Stimulated activated CD8-positive, alpha-beta memory T cell treated with anti-CD3 and anti-CD28 coated beads, Interleukin-7, amount 100 ng/mL, for 4 hours (primary cell): ENCODE results near the gene RNF157.

Experiments
- DNase-seq, 2 donors: peaks; one replicate each; pipeline ENCODE4 v3.0.0-alpha.2; 2020; ENCODE audit warnings: low read depth in 2 of 2

The RNF157 gene

DNA sequence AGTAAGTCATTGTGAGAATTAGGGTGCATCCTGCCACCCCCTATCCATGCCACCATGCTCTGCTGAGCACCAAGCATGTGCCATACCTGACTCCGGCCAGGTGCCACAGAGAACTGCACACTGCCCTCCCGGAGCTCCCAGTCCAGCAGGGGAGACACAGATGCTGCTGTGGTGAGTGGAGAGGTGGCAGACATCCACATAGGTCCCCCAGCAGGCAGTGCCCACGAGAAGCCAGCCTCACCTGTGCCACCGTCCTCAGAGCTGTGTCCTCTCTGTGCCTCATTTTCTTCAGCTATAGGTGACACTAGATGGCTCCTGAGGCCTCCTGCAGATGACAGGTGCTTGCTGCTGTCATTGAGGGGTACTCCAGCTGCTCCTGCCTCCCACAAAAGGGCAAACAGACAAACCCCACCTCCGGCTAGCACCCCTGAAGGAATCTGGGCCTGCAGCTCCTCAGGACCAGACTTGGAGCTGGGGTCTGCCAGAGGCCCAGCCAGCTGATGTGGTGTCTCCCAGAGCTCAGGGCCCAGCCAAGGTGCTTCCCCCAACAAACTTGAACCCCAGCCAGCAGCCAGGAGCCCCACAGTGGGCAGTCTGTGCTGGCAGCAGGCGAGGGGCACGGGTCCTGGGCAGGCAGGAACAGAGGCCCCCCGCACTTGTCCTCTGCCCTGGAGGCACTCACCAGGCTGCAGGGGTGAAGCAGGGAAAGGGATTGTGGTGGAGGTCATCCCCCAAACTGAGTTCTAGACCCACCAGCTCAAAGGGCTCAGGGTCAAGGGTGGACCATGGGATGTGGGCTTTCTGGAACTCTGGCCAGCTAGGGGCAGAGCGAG lies 116.3 kb downstream of the RNF157 start:
- no peak for DNase-seq

DNA sequence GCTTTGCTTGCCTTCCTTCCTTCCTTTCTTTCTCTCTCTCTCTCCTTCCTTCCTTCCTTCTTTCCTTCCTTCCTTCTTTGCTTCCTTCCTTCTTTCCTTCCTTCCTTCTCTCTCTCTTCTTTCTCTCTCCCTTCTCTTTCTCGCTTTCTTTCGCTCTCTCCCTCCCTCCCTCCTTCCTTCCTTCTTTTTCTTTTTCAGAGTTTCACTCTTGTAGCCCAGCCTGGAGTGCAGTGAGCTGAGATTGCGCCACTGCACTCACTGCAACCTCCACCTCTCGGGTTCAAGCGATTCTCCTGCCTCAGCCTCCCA lies 117.1 kb downstream of the RNF157 start:
- DNase-seq: no peak

DNA sequence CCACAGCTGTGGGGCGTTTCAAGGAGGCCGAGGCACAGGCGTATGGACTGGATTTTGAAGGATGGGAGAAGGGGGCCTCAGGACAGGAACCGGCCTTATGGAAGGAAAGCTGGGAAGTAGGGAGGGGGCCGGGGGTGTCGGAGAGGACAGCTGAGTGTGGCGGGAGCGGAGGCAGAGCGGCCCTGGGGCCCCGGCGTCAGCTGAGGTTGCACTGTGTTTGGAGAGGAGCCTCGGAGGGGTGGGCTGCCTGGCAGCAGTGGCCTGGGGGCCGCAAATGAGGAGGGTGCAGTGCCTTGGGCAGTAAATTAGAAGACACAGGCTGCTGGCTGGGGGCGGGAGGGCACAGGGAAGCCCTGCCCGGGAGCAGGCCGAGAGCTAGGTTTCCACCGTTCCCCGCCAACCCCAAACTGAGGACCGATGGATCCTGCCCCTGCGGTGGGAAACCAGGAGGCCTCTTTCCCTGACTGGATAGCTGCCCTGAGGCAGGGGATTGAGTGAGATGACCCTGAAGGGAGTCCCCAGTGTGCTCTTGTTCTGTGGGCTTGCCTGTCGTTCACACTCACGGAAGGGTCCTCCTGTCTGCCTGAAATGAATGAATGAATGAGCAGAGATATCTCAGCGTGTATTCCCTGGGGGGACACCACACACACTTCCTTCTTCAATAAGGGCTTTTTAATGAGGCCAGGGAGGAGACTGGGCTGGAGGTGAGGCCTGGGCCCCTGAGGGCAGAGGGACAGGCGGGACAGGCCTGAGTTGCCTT lies 117.7 kb downstream of the RNF157 start:
- DNase-seq: no peak

DNA sequence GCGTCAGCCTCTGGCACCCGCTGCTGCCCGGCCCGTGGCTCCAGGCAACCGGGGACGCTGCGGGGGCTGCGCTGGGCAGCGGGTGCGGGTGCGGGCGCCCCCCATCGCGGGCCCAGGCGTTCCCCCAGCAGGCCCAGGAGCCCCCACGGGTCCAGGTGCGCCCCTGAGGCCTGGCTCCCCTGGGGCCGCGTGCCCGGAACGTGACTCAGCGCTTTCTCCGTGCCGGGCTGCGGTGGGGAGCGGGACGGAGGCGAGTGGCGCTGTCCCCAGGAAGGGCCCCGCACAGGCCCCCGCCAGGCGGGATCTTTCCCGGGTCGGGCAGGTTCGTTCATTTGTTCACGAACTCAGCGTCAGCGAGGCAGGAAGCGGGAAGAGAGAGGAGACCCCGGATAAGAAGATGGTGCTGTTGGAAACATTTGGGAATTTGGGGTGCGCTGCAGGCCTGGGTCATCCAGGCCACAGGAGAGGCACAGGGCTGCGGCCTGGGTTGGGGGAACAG lies 118.3 kb downstream of the RNF157 start:
- no peak for DNase-seq

DNA sequence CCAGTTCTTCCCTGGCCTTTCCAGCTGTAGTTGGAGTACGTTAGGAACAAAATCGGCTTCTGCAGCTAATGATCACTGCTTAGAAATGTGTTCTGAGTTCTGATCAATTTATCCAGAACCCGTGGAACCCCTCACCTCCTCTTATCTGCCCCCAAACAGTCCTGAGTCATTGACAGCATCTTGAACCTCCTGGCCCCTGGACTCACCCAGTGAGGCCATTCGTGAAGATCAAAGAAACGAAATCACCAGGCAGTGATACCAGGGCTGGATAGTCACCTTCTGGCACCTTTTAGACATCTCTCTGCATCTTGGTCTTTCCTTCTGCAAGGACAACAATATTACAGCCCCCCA lies 119.7 kb downstream of the RNF157 start:
- no peak for DNase-seq

DNA sequence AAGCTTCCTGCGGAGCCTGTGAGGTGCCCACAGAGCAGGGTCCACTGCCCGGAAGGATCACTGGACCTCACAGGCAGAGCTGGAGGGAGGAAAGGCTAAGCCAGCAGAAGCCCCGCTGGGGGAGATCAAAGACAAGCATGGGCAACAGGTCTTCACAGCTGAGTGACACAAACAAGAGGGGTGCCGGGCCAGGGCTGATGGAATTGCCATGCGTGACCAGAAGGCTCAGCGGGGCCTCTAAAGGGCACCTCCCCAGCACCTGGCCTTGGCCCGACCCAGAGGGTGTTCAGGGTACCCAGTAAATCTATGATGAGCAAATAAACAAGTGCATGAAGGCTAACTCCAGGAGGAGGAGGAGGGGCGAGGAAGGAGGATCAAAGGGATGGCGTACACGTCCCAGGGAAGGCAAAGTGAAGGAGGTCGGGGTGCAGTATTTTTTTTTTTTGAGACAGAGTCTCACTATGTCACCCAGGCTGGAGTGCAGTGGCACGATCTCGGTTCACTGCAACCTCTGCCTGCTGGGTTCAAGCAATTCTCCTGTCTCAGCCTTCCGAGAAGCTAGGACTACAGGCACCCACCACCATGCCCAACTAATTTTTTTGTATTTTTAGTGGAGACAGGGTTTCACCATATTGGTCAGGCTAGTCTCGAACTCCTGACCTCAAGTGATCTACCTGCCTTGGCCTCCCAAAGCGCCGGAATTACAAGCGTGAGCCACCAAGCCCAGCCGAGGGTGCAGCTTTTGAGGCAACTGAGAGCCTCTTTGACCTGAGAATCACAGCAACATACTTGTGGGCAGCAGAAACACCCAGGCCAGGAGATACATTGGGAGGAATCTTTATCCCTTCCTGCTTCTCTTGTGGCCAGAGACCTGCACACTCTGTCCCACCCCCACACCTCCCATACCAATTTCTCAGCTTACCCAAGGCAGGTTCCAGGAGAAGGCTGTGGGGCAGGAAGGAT lies 120.6 kb downstream of the RNF157 start:
- no peak for DNase-seq

DNA sequence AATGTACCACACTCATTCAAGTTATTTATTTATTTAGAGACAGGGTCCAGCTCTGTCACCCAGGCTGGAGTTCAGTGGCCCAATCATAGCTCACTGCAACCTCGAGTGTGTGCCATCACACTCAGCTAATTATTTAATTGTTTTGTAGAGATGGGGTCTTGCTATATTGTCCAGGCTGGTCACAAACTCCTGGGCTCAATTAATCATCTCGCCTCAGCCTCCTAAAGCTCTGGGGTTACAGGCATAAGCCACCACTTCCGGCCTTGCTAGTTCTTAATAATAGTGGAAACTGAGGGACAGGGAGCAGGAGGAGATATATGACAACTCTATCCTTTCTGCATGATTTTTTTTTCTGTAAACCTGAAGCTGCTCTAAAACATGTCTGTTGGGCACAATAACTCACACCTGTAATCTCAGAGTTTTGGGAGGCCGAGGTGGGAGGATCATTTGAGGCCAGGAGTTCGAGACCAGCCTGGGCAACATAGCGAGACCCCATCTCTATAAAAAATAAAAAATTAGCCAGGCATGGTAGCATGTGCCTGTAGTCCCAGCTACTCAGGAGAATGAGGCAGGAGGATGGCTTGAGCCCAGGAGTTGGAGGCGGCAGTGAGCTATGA lies 125.0 kb downstream of the RNF157 start:
- DNase-seq: no peak

DNA sequence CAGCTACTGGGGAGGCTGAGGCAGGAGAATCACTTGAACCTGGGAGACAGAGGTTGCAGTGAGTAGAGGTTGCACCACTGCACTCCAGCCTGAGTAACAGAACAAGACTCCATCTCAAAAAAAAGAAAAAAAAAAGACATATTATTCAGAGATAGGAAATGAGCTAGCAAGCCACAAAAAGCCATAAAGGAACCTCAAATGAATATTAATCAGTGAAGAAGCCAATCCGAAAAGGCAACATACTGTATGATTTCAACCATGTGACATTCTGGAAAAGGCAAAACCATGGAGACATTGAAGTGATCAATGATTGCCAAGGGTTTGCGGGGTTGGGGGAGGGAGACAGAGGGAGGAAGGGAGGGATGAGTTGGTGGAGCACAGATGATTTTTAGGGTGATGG lies 128.3 kb downstream of the RNF157 start:
- no peak for DNase-seq

DNA sequence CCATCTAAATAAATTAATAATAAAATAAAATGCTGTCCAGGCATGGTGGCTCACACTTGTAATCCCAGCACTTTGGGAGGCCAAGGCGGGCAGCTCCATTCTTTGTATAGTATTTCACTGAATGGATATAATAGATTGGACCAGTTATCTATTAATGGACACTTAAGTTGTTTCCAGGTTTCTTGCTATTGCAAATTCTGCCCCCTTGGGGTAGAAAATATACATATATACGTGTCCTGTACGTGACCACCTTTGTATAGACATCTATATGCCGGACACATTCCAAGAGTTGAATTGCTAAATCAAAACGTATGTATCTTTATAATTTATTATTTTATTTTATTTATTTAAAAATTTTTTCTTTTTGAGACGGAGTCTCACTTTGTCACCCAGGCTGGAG lies 132.8 kb downstream of the RNF157 start:
- DNase-seq: no peak

DNA sequence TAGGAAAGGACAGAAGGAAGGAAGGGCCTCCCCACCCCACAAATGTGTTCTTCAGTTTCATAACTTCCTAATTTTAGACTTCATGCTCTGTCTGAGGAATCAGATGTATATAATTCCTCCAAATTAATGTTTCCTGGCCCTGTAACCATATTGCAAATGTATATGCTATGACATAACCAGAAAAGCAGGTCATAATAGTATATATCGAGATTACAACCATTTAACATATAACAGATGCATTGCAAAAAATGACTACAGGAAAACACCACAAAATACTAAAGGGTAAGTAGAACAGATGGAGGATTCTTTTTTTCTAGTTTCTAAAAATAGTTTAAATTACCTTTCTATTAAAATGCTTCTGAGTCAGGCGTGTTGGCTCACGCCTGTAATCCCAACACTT lies 133.6 kb downstream of the RNF157 start:
- no peak for DNase-seq

DNA sequence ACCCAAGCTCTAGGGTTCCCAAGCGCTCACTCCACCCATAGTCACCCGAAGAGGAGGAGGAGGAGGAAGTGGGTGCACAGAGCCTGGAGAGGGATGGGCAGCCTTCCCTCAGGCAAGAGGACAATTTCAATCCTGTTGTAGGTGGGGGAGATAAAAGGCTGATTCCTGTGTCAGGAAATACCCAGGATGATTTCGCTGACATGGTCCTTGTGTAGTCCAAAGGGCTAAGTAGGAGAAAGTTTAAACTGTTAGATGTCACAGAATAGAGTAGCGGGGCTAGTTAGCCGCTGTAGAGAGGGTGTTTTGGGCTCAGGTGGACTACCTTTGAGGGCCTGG lies 135.4 kb downstream of the RNF157 start:
- no peak for DNase-seq

DNA sequence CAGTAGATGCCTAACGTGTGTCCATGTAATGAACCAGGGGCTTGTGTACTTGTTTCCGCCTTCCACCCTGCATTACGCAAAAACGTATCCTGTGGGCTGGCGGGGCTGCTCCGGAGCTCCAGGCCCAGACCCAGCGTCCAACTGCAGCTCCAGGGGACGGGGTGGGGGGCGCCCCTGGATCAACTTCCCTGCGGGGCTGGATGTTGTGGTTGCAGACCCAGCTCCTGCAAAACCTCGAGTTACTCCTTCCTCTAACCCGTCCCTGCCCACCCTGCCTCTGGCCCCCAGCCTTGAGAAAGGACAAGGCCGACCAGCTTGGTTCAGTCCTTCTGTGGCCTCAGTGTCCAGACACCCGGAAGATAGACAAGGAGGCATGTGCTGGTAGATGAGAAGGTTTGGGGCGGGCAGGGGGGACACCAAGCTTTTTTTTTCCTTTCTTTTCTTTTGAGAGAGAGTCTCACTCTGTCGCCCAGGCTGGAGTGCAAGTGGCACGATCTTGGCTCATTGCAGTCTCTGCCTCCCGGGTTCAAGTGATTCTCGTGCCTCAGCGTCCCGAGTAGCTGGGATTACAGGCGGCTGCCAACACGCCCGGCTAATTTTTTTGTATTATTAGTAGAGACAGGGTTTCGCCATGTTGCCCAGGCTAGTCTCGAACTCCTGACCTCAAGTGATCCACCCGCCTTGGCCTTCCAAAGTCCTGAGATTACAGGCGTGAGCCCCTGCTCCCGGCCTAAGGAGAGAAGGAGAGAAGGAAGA lies 136.0 kb downstream of the RNF157 start:
- DNase-seq: no peak

DNA sequence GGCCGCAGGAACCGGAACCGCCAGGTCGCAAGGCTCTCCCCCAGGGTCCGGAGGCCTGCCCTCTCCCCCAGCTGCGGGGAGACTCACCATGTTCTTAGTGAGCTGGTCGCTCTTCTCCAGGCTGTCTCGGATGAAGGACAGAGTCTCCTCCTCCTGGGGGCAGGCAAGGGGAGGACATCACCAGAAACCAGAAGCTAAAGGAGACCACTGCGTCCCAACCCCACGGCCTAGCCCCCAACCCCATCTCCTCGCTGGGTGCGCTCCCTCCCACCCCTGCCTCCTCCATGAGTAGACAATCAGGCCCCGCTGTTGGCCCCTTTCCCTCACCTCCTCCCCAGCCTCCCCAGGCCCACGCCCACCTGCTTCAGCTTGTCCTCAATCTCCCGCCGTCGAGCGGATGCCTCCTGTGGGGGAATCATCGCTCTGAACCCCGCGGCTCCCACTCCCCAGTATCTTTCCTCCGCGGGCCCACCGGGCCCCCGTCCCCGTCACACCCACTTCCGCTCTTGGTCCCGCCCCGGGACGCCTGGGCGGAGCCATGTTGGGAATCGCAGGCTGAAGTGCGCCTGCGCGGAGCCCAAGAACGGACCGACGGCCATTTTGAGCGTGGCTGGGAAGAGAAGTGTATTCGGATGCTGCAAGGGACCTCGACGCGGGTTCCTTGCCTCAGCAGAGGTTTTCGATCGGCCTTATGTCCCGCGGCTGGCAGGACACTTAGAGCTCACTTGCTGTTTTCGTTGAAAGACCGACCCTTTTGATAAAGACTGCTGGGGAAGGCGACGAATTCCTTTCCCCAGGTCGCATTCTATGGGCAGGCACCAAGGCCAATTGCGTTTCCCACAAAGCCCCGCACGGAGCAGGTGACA lies 136.8 kb downstream of the RNF157 start, which contains the start of gene EXOC7:
Gene EXOC7, minus strand, starts transcription at position 514 of the 866 bp plus-strand sequence. Its CDS starts 95 bp downstream, at position 419.
- DNase-seq: peak; percentile 84 to 88

DNA sequence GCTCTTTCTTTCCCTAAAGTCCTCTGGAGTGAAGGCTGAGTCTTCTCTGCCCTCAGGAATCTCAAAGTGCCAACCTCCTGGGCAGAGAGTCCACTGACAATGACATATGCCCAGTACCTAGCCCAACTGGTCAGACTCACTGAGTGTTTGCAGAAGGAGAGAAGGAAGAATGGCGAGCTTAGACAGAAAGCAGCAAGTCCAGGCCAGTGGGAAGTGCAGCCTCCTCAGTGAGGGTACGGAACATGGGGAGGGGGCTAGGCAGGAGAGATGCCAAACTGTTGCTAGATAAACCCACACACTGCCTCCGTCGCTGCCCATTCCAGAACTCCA lies 137.4 kb downstream of the RNF157 start:
- no peak for DNase-seq

DNA sequence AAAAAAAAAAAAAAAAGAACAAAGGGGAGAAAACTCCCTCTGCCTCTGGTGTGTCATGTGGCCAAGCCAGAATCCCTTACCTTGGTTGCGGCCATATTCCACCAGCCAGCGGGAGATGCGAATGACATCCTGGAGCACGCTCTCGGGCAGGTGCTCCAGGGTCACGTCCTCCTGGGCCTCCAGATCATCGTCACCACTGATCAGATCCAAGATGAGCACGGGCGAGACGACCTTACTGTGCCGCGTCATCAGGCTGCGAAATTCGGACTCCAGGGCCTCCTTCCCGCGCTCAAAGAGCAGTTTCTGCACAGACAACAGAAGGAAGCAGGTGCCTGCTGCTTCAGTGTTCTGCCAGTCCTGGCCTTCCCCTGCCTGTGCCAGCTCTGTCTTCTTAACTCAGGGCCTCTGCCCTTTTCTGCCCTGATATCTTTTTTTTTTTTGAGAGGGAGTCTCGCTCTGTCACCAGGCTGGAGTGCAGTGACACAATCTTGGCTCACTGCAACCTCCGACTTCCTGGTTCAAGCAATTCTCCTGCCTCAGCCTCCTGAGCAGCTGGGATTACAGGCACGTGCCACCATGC lies 142.5 kb downstream of the RNF157 start:
- DNase-seq: no peak

DNA sequence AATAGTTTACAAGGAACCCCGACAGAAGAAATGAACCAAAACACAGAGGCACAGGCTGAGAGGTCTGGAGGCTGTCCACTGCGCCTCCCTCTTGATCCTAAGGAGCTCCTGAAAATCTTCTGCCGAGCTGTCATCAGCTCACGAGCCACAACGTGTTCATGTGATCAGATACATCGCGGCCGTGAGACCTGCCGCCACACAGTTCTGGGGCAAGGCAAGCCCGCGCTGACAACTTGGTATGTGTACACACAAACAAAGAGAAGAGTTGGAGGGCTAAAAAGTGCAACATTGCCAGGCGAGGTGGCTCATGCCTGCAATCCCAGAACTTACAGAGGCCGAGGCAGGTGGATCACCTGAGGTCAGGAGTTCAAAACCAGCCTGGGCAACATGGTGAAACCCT lies 144.3 kb downstream of the RNF157 start:
- DNase-seq: no peak

DNA sequence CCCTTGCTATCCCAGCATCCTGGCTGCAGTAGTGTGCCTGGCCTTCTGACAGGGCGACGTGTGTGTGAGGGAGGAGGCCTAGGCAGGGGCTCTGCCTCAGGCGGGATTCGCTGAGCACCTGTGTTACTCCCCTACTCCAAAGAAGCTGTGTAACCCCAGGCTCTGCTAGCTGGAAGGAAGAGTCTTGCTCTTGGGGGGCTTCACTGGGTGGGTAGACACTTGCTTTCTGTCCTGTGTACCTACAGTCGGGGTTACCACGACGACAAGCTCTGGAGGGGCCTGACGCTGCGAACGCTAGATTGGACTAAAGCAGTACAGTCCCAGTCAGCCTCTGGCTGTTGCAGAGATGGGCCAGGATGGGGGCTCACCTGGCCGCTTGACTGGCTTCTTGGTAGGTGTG lies 146.2 kb downstream of the RNF157 start:
- DNase-seq: no peak

DNA sequence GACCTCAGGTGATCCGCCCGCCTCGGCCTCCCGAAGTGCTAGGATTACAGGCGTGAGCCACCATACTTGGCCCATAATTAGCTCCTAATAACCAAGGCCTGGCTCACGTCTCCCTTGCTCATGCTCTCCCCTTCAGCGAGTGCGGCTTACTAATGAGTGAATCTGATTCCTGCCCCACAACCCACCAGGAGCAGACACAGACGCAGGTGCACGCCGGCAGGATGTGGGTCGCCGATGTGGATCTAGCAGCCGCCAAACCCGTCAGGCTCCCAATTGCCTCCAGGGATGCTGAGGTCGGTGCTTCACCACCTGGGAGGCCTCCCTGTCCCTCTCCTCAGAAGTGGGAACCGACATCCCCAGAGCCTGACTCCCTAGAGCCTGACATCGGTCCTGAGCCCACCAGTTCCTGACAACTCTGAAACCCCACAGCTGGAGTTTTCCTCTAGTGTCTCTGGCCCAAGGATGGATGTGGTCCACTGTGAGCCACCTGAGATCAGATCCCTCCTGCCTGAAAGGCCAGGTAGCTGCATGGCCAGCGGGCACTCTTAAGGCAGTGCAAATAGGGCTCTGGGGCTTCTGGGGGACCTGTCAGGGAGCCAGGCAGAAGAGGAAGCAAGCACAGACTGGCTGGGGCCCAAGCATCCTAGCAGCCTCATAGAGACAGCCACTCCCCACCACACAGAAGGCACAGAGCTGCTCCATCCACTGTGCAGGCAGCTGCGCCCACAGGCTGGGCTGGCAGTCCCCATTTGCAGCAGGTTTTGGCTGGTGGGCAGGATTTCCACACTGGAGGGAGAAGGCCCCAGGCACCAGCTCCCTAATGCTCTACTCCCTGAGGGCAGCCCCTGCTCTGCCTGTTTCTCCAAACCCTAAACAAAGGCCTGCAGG lies 147.5 kb downstream of the RNF157 start:
- DNase-seq: no peak
